Upper lobe of left lung (tissue), 6 donors: Measurements from ENCODE around the gene GRB10. TPM values are rescaled to one million over a fixed set of nuclear protein-coding genes. Genes with fewer than 3 reads are reported as not detected.

ENCODE experiments used
- ATAC-seq, 2 donors: fragments of 200-7000 bp; cut with Tn5 transposase; one replicate each; pipeline ENCODE4 v1.9.1; 2022; ENCODE audit warnings: mild to moderate bottlenecking in 2 of 2, moderate library complexity in 2 of 2; ENCODE audit not compliant: low FRiP score in 2 of 2
- DNase-seq, 2 donors: peaks; one replicate each; pipeline ENCODE4 v3.0.0-alpha.2; 2019 to 2020
- H3K27ac ChIP-seq, 4 donors: fragments of 200-600 bp; sonication (generic); one replicate each; pipeline ENCODE4 v1.5.1; 2016 to 2019
- H3K27me3 ChIP-seq, 4 donors: fragments of 200-600 bp; sonication (generic); one replicate each; pipeline ENCODE4 v1.5.1; 2017 to 2019
- H3K36me3 ChIP-seq, 4 donors: fragments of 200-600 bp; sonication (generic); one replicate each; pipeline ENCODE4 v1.5.1; 2016 to 2019
- H3K4me1 ChIP-seq, 4 donors: fragments of 200-600 bp; sonication (generic); one replicate each; pipeline ENCODE4 v1.5.1; 2018 to 2019
- H3K4me3 ChIP-seq, 4 donors: fragments of 200-600 bp; sonication (generic); one replicate each; pipeline ENCODE4 v1.5.1; 2017 to 2019; ENCODE audit warnings: mild to moderate bottlenecking in 2 of 4, moderate library complexity in 1 of 4
- H3K9me3 ChIP-seq, 4 donors: fragments of 200-600 bp; sonication (generic); one replicate each; pipeline ENCODE4 v1.5.1; 2018 to 2019
- CTCF ChIP-seq, 6 experiments: fragments of 450-650 bp in 4 of 6; fragments of 200-600 bp in 2 of 6; sonication (generic) in 2 of 6; IDR thresholded peaks; one replicate each; pipeline ENCODE4 v1.5.1; 2016 to 2019; ENCODE audit warnings: antibody characterized with exemption in 6 of 6
- EP300 ChIP-seq, 4 donors: sonication (generic); formaldehyde crosslinking; IDR thresholded peaks; one replicate each; pipeline ENCODE4 v1.5.1; 2017; ENCODE audit warnings: antibody characterized with exemption in 4 of 4, control low read depth in 2 of 4
- POLR2A ChIP-seq, 4 donors: fragments of 450-650 bp; IDR thresholded peaks; one replicate each; pipeline ENCODE4 v1.5.1; 2016 to 2017; ENCODE audit warnings: antibody characterized with exemption in 4 of 4, mild to moderate bottlenecking in 2 of 4
- POLR2AphosphoS5 ChIP-seq, 2 donors: sonication (generic); formaldehyde crosslinking; IDR thresholded peaks; one replicate each; pipeline ENCODE4 v1.5.1; 2017; ENCODE audit warnings: antibody characterized with exemption in 2 of 2
- WGBS, 2 donors: methylation state at CpG; one replicate each; pipeline ENCODE4 v1.1.5; 2017 to 2018; 5-methylcytosine and 5-hydroxymethylcytosine counted together
- total RNA-seq, 6 donors: library from RNA; depleted of rRNA in 4 of 6; stranded (reverse); fragments of >200 nt in 4 of 6; gene quantifications; one replicate each; pipeline versions ENCODE4 v1.1.0 to v1.2.1, GENCODE V29; 2016 to 2021
- donor health status: DM: no; HTN: no; CAD: no; lungs with moderate emphysema.
- donor health status: DM: no; HTN: yes; CAD: no; lungs with severe emphysema.

Gene GRB10
- total RNA-seq, 6 donors from 2014 or later = 32.8 to 92.2 (median 46.5) TPM

- Histone ChIP-seq H3K4me1 (peaks cover 11 to 43% (median 21%) of the 10 kb centered on the region in 4 donors), H3K27me3 (no peaks in the 10 kb centered on the region), H3K36me3 (peaks cover 0 to 4% (median under 1%) of the 10 kb centered on the region in 4 donors), H3K4me3 (no peak overlapping the region), H3K27ac (peak overlapping the region in 3 of 4 donors; percentile 18 to 44 (median 27)), H3K9me3 (no peaks in the 10 kb centered on the region)
- 80 to 90% methylated on average over 9 of the region's 9 CpGs for WGBS, 2 donors
- no peak for TF ChIP-seq CTCF (IDR thresholded peaks at IDR 0.05)
- no peak for TF ChIP-seq EP300 (IDR thresholded peaks at IDR 0.05)
- TF ChIP-seq POLR2A (IDR thresholded peaks at IDR 0.05) = no peak
- no peak for TF ChIP-seq POLR2AphosphoS5 (IDR thresholded peaks at IDR 0.05)
- DNase-seq = no peak
- ATAC-seq = no peak
These were observed 75.3 kb downstream of the GRB10 start for GRCh38 chr7:50707236-50708006.

- WGBS, 2 donors = 71 to 74% methylated on average over 5 of the region's 5 CpGs
- peaks cover 11 to 36% (median 16%) of the 10 kb centered on the region in 4 donors for H3K4me1 ChIP-seq
- ATAC-seq (peak in 1 of 2 donors; percentile 9), DNase-seq (no peak)
- no peaks in the 10 kb centered on the region for H3K9me3 ChIP-seq
- H3K36me3 ChIP-seq = peaks cover 0 to 11% (median 4%) of the 10 kb centered on the region in 4 donors
- no peaks in the 10 kb centered on the region for H3K27me3 ChIP-seq
- TF ChIP-seq POLR2AphosphoS5 (IDR thresholded peaks at IDR 0.05) = no peak
- no peak for TF ChIP-seq EP300 (IDR thresholded peaks at IDR 0.05)
- TF ChIP-seq CTCF (IDR thresholded peaks at IDR 0.05) = no peak
- TF ChIP-seq POLR2A (IDR thresholded peaks at IDR 0.05) = no peak
- H3K4me3 ChIP-seq = no peak overlapping the region
- H3K27ac ChIP-seq = no peak overlapping the region
These were observed 76.2 kb downstream of the GRB10 start for GRCh38 chr7:50706469-50706937.

GRCh38 chr7:50704844-50705243 is 77.9 kb downstream of the GRB10 start:
- DNase-seq = no peak
- H3K27me3 ChIP-seq = no peaks in the 10 kb centered on the region
- H3K9me3 ChIP-seq = no peaks in the 10 kb centered on the region
- no peak overlapping the region for H3K27ac ChIP-seq
- no peak for ATAC-seq
- TF ChIP-seq EP300 (IDR thresholded peaks at IDR 0.05) (no peak), POLR2A (IDR thresholded peaks at IDR 0.05) (no peak)
- peaks cover 0 to 16% (median 5%) of the 10 kb centered on the region in 4 donors for H3K36me3 ChIP-seq
- H3K4me3 ChIP-seq = no peak overlapping the region
- WGBS, 2 donors = 94 to 96% methylated on average over 4 to 6 of the region's 6 CpGs
- H3K4me1 ChIP-seq = peaks cover 0 to 30% (median 10%) of the 10 kb centered on the region in 4 donors

- TF ChIP-seq POLR2AphosphoS5 (IDR thresholded peaks at IDR 0.05) (no peak), EP300 (IDR thresholded peaks at IDR 0.05) (no peak), POLR2A (IDR thresholded peaks at IDR 0.05) (no peak), CTCF (IDR thresholded peaks at IDR 0.05) (no peak)
- 92 to 95% methylated on average over 6 of the region's 6 CpGs for WGBS, 2 donors
- Histone ChIP-seq H3K36me3 (peaks cover 0 to 16% (median 5%) of the 10 kb centered on the region in 4 donors), H3K4me1 (peaks cover 0 to 18% (median 8%) of the 10 kb centered on the region in 4 donors), H3K27me3 (no peaks in the 10 kb centered on the region), H3K4me3 (no peak overlapping the region), H3K27ac (no peak overlapping the region), H3K9me3 (no peaks in the 10 kb centered on the region)
- ATAC-seq (no peak), DNase-seq (no peak)
These were observed 79.0 kb downstream of the GRB10 start for GRCh38 chr7:50703654-50704053.

GRCh38 chr7:50699143-50699542 is 83.6 kb downstream of the GRB10 start:
- Histone ChIP-seq H3K4me1 (peaks cover 2 to 17% (median 10%) of the 10 kb centered on the region in 4 donors), H3K27me3 (no peaks in the 10 kb centered on the region), H3K36me3 (peaks cover 0 to 20% (median 5%) of the 10 kb centered on the region in 4 donors), H3K27ac (no peak overlapping the region), H3K4me3 (no peak overlapping the region), H3K9me3 (no peaks in the 10 kb centered on the region)
- TF ChIP-seq EP300 (IDR thresholded peaks at IDR 0.05) (no peak), POLR2AphosphoS5 (IDR thresholded peaks at IDR 0.05) (no peak), POLR2A (IDR thresholded peaks at IDR 0.05) (no peak), CTCF (IDR thresholded peaks at IDR 0.05) (no peak)
- DNase-seq (no peak), ATAC-seq (no peak)
